ENCODE measurements around the gene ADORA1.

The ADORA1 gene

GRCh38 chr1:203177036-203177405 is 49.5 kb downstream of the ADORA1 start:
- peak; percentile 50 for DNase-seq (ENCODE audit: low read depth)
- no peak overlapping the region for H3K4me3 ChIP-seq (ENCODE audit: control insufficient read depth, low read depth, low read length)
- no peak for TF ChIP-seq CTCF (conservative IDR thresholded peaks at IDR 0.05; ENCODE audit: control insufficient read depth, insufficient read depth, low read depth, low read length)

DNA sequence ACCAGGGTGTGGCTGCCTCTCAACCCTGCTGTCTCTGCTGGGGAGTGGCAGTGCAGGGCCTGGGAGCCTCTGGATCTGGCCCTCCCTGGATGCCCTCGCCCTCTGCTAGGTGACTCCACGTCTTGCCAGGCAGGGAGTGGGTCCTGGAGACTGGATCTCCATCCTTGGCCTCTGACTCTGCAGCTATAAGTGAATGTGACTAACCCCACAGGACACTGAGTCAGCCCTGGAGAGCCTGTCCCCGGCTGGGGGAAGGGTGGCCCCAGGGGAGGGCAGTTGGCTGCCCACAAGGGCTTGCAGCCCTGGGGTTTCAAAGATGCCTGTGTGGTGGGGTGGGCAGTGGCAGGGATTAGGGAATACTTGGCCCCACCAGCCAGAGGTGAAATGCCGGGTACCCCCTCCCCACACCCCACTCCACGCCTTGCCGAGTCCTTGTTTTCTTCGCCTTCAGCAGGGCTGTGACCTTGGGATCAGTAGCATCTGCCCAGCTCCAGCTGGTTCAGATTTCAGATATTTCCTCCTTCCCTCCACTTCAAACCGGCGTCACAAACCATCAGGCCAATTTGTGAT is 50.0 kb downstream of the ADORA1 start:
- TF ChIP-seq CTCF (conservative IDR thresholded peaks at IDR 0.05; ENCODE audit: control insufficient read depth, insufficient read depth, low read depth, low read length) = no peak
- H3K4me3 ChIP-seq (ENCODE audit: control insufficient read depth, low read depth, low read length) = no peak overlapping the region
- peak; percentile 70 for DNase-seq (ENCODE audit: low read depth)

- no peak overlapping the region for H3K4me3 ChIP-seq (ENCODE audit: control insufficient read depth, low read depth, low read length)
- no peak for TF ChIP-seq CTCF (conservative IDR thresholded peaks at IDR 0.05; ENCODE audit: control insufficient read depth, insufficient read depth, low read depth, low read length)
- DNase-seq (ENCODE audit: low read depth) = peak; percentile 46
Measured at GRCh38 chr1:203178083-203178482, 50.6 kb downstream of the ADORA1 start.

- no peak for TF ChIP-seq CTCF (conservative IDR thresholded peaks at IDR 0.05; ENCODE audit: control insufficient read depth, insufficient read depth, low read depth, low read length)
- no peak for DNase-seq (ENCODE audit: low read depth)
- no peak overlapping the region for H3K4me3 ChIP-seq (ENCODE audit: control insufficient read depth, low read depth, low read length)
Measured at GRCh38 chr1:203178821-203179666, 51.5 kb downstream of the ADORA1 start.

- no peak overlapping the region for H3K4me3 ChIP-seq (ENCODE audit: control insufficient read depth, low read depth, low read length)
- no peak for DNase-seq (ENCODE audit: low read depth)
- no peak for TF ChIP-seq CTCF (conservative IDR thresholded peaks at IDR 0.05; ENCODE audit: control insufficient read depth, insufficient read depth, low read depth, low read length)
Measured at GRCh38 chr1:203179667-203180005, 52.1 kb downstream of the ADORA1 start.

DNA sequence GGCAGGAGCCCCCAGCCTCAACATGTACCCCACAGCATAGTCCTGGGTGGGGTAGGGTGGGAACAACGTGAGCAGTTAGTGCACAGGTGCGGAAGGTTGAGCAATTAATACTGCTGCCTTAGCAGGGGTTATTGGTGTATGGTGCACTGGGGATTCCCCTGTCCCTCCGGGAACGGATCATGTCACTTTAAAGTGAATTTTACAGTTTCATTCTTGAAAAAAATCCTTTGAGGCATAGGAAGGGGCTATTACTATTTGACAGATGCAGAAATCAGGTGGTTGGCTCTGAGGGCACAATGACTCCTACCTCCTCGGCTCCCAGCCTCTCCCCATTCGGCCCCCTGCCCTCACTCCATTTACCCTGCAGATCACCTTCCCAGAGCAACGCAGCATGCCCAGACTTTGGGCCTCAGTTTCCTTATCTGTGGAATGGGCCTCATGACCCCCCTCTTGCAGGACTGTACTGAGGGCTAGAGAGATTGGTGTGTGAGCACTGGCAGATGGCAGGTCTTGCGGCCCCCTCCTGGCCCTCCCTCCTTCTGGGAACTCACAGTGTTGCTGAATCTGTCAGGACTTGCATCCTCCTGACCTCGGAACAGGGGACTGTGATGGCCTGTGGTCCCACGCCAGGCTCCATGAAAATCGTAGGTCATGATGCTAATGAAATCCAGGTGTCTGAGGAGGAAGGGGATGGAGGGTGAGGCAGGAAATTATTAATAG is 53.2 kb downstream of the ADORA1 start:
- TF ChIP-seq CTCF (conservative IDR thresholded peaks at IDR 0.05; ENCODE audit: control insufficient read depth, insufficient read depth, low read depth, low read length) = no peak
- DNase-seq (ENCODE audit: low read depth) = no peak
- H3K4me3 ChIP-seq (ENCODE audit: control insufficient read depth, low read depth, low read length) = no peak overlapping the region

Data from fibroblast of mammary gland (primary cell).